HepG2 (cell line): Measurements from ENCODE around the gene ZNF154.

ENCODE experiments used
- GTF3A ChIP-seq: sonication (generic); formaldehyde crosslinking; conservative IDR thresholded peaks from 2 replicates; pipeline ENCODE4 v1.4.0; 2020; ENCODE audit warnings: mild to moderate bottlenecking, missing genetic modification reagents
- LBX2 ChIP-seq: sonication (generic); formaldehyde crosslinking; IDR thresholded peaks from 2 replicates; pipeline ENCODE4 v1.5.0; 2020; ENCODE audit warnings: missing genetic modification reagents, mild to moderate bottlenecking, borderline replicate concordance
- SP2 ChIP-seq: sonication (generic); formaldehyde crosslinking; IDR thresholded peaks from 2 replicates; pipeline ENCODE4 v1.5.1; 2020; ENCODE audit warnings: mild to moderate bottlenecking, missing genetic modification reagents
- ZNF512B ChIP-seq: sonication (generic); formaldehyde crosslinking; IDR thresholded peaks from 2 replicates; pipeline ENCODE4 v1.5.1; 2020; ENCODE audit warnings: missing genetic modification reagents, mild to moderate bottlenecking, borderline replicate concordance
- TF ChIP-seq, protein P1 (sequence below): sonication (generic); formaldehyde crosslinking; IDR thresholded peaks from 2 replicates; pipeline ENCODE4 v1.5.1; 2020; ENCODE audit warnings: missing genetic modification reagents, mild to moderate bottlenecking, borderline replicate concordance

DNA sequence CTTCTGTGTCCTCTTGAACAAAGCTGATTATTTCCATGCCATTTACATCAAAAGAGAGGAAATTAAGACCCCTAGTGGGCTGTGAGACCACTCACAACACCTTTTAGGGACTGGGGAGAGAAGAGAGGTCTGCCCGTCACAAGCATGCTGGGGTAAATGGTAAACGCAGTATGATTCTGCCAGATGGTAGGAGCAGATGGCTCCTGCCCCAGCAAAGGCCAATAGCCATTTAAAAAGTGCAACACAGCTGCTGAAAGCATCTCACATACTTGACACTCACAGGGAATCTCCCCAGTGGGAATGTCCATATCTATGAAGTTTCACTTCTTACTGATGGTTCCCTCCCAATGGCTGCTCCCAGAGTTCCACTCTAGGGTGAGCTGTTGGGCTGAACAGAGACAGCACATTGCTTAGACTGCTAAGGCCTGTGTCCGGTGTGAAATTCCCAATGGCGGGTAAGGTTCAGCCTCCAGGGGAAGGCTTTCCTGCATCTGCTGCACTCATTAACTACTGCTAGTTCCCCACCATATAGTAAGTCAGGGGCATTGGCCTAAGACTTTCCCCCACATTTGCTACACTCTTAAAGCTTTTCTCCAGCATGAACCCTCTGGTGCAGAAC, 11.0 kb upstream of the ZNF154 start:
- TF ChIP-seq ZNF512B = no peak
- no peak for TF ChIP-seq GTF3A (CRISPR knock-in tag)
- no peak for TF ChIP-seq LBX2 (CRISPR knock-in tag)
- TF ChIP-seq, protein P1, sequence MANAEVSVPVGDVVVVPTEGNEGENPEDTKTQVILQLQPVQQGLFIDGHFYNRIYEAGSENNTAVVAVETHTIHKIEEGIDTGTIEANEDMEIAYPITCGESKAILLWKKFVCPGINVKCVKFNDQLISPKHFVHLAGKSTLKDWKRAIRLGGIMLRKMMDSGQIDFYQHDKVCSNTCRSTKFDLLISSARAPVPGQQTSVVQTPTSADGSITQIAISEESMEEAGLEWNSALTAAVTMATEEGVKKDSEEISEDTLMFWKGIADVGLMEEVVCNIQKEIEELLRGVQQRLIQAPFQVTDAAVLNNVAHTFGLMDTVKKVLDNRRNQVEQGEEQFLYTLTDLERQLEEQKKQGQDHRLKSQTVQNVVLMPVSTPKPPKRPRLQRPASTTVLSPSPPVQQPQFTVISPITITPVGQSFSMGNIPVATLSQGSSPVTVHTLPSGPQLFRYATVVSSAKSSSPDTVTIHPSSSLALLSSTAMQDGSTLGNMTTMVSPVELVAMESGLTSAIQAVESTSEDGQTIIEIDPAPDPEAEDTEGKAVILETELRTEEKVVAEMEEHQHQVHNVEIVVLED (CRISPR knock-in tag) = no peak
- no peak for TF ChIP-seq SP2 (CRISPR knock-in tag)
